ENCODE results near the gene PTPN7. TPM values are rescaled to one million over a fixed set of nuclear protein-coding genes. Genes with fewer than 3 reads are reported as not detected.

PTPN7 gene
- total RNA-seq, 1 donor from 2014 or later = 0.75 TPM

DNA sequence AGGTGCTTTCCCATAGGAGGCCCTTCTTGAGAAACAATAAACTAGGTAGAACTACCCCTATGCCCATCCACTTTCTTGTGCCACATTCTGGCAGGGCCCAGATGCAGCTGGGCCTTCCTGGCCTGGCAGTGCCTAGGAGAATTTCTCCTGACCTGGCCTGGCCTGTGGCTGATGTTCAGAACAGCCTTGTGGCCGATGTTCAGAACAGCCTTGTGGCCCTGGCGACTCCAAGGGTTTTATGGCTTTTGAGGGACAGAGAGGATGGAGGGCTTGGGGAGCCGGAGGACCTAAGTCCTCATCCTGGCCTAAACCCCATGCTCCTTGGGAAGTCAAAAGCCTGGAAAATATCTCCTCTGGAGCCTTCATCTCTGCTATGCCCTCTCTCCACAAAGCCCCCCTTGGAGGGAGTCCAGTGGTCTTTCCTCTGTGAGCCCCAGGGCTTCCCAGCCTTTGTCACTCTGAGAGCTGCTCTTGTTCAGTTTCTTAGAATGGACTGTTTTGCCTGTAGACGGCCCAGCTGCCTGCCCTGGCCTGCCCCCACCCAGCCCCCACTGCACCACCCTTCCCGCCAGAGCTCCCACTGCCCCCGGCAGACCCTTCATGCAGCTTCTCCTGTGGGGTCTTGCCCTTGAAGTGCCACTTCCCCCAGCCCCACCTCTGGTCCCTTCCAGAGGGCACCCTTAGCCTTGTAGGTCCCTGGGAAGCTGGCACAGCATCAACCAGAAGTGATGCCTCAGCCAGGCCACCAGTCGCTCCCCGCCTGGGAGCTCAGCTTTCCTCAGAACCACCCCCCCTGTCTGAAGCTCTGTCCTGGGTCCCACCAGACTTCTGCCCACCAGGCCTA, 30.7 kb downstream of the PTPN7 start:
- Histone ChIP-seq H3K36me3 (ENCODE audit: insufficient read depth, low read length) (peaks cover 6% of the 10 kb centered on the region), H3K4me1 (ENCODE audit: insufficient read depth, low read length) (peaks cover 2% of the 10 kb centered on the region), H3K9ac (ENCODE audit: low read length) (no peak overlapping the region), H4K20me1 (ENCODE audit: insufficient read depth, low read length) (peaks cover 26% of the 10 kb centered on the region), H3K79me2 (ENCODE audit: insufficient read depth, low read length) (no peaks in the 10 kb centered on the region), H2AFZ (ENCODE audit: low read depth, low read length) (no peak overlapping the region), H3K9me3 (ENCODE audit: insufficient read depth, low read depth, low read length) (no peaks in the 10 kb centered on the region), H3K4me3 (ENCODE audit: insufficient read depth, low read depth, low read length) (no peak overlapping the region), H3K4me2 (ENCODE audit: low read length) (no peak overlapping the region), H3K27me3 (ENCODE audit: insufficient read depth, low read length) (peaks cover 2% of the 10 kb centered on the region), H3K27ac (ENCODE audit: low read depth, low read length) (no peak overlapping the region)
- peaks cover 2% of the 10 kb centered on the region for H3K9me3 Mint-ChIP-seq (ENCODE audit: unreplicated experiment)
- no peak for FAIRE-seq
- H3K27me3 Mint-ChIP-seq (ENCODE audit: low read depth, unreplicated experiment) = peaks cover 11% of the 10 kb centered on the region
- peaks cover 3% of the 10 kb centered on the region for H3K4me1 Mint-ChIP-seq (ENCODE audit: low read depth, unreplicated experiment)
- TF ChIP-seq, protein P1, sequence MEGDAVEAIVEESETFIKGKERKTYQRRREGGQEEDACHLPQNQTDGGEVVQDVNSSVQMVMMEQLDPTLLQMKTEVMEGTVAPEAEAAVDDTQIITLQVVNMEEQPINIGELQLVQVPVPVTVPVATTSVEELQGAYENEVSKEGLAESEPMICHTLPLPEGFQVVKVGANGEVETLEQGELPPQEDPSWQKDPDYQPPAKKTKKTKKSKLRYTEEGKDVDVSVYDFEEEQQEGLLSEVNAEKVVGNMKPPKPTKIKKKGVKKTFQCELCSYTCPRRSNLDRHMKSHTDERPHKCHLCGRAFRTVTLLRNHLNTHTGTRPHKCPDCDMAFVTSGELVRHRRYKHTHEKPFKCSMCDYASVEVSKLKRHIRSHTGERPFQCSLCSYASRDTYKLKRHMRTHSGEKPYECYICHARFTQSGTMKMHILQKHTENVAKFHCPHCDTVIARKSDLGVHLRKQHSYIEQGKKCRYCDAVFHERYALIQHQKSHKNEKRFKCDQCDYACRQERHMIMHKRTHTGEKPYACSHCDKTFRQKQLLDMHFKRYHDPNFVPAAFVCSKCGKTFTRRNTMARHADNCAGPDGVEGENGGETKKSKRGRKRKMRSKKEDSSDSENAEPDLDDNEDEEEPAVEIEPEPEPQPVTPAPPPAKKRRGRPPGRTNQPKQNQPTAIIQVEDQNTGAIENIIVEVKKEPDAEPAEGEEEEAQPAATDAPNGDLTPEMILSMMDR (IDR thresholded peaks at IDR 0.05; ENCODE audit: insufficient read depth, low read depth, low read length) = no peak
- no peak for TF ChIP-seq EZH2 (IDR thresholded peaks at IDR 0.05; ENCODE audit: insufficient read depth, low read length)
- H3K36me3 Mint-ChIP-seq (ENCODE audit: low read depth, unreplicated experiment) = peaks cover 2% of the 10 kb centered on the region
- DNase-seq (ENCODE audit: low read depth) = no peak
- no peak overlapping the region for H3K27ac Mint-ChIP-seq (ENCODE audit: unreplicated experiment)
- H3K4me3 Mint-ChIP-seq (ENCODE audit: unreplicated experiment) = no peak overlapping the region

DNA sequence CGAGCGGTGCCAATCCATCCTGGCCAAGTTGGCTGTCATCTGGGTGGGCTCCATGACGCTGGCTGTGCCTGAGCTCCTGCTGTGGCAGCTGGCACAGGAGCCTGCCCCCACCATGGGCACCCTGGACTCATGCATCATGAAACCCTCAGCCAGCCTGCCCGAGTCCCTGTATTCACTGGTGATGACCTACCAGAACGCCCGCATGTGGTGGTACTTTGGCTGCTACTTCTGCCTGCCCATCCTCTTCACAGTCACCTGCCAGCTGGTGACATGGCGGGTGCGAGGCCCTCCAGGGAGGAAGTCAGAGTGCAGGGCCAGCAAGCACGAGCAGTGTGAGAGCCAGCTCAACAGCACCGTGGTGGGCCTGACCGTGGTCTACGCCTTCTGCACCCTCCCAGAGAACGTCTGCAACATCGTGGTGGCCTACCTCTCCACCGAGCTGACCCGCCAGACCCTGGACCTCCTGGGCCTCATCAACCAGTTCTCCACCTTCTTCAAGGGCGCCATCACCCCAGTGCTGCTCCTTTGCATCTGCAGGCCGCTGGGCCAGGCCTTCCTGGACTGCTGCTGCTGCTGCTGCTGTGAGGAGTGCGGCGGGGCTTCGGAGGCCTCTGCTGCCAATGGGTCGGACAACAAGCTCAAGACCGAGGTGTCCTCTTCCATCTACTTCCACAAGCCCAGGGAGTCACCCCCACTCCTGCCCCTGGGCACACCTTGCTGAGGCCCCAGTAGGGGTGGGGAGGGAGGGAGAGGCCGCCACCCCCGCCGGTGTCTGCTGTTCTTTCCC, 32.4 kb downstream of the PTPN7 start:
- Histone ChIP-seq H2AFZ (ENCODE audit: low read depth, low read length) (no peak overlapping the region), H3K27ac (ENCODE audit: low read depth, low read length) (no peak overlapping the region), H3K27me3 (ENCODE audit: insufficient read depth, low read length) (peaks cover 7% of the 10 kb centered on the region), H3K4me1 (ENCODE audit: insufficient read depth, low read length) (peaks cover 2% of the 10 kb centered on the region), H3K79me2 (ENCODE audit: insufficient read depth, low read length) (no peaks in the 10 kb centered on the region), H4K20me1 (ENCODE audit: insufficient read depth, low read length) (peaks cover 17% of the 10 kb centered on the region), H3K9me3 (ENCODE audit: insufficient read depth, low read depth, low read length) (no peaks in the 10 kb centered on the region), H3K36me3 (ENCODE audit: insufficient read depth, low read length) (no peaks in the 10 kb centered on the region), H3K9ac (ENCODE audit: low read length) (no peak overlapping the region), H3K4me2 (ENCODE audit: low read length) (no peak overlapping the region), H3K4me3 (ENCODE audit: insufficient read depth, low read depth, low read length) (no peak overlapping the region)
- Mint-ChIP-seq H3K27me3 (ENCODE audit: low read depth, unreplicated experiment) (peaks cover 25% of the 10 kb centered on the region), H3K4me1 (ENCODE audit: low read depth, unreplicated experiment) (peaks cover 4% of the 10 kb centered on the region), H3K9me3 (ENCODE audit: unreplicated experiment) (peaks cover 2% of the 10 kb centered on the region), H3K36me3 (ENCODE audit: low read depth, unreplicated experiment) (peaks cover 2% of the 10 kb centered on the region), H3K4me3 (ENCODE audit: unreplicated experiment) (no peak overlapping the region), H3K27ac (ENCODE audit: unreplicated experiment) (no peak overlapping the region)
- DNase-seq (ENCODE audit: low read depth) (no peak), FAIRE-seq (no peak)
- TF ChIP-seq, protein P1 (IDR thresholded peaks at IDR 0.05; ENCODE audit: insufficient read depth, low read depth, low read length) = no peak
- no peak for TF ChIP-seq EZH2 (IDR thresholded peaks at IDR 0.05; ENCODE audit: insufficient read depth, low read length)
